Loucy (cell line): ENCODE data around the gene HES2.

Experiments
- EZH2phosphoT487 ChIP-seq: fragments of 200-600 bp; IDR thresholded peaks from 2 replicates; pipeline ENCODE4 v1.6.1; 2018; ENCODE audit warnings: antibody characterized with exemption, mild to moderate bottlenecking, moderate library complexity, borderline replicate concordance
- TF ChIP-seq, protein P1 (sequence below): fragments of 200-600 bp; sonication (generic); conservative IDR thresholded peaks from 2 replicates; pipeline ENCODE4 v1.5.1; 2014; ENCODE audit warnings: mild to moderate bottlenecking, antibody characterized with exemption, low read length

DNA sequence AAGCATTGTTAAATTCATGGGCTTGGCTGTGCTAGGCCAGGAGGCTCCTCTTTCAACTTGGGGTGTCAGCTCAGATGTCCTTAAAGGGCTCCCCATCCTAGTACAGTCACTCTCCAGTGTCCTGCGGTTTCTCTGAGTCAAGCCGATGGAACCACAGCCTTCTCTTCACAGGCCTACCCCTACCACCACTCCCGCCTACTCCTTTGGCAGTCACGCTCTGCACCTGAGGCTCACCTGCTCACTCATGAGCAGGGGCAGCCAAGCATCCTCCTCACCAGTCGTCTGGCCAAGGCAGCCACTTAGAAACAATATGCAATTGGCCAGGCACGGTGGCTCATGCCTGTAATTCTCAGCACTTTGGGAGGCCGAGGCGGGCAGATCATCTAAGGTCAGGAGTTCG, 29.7 kb downstream of the HES2 start:
- TF ChIP-seq, protein P1, sequence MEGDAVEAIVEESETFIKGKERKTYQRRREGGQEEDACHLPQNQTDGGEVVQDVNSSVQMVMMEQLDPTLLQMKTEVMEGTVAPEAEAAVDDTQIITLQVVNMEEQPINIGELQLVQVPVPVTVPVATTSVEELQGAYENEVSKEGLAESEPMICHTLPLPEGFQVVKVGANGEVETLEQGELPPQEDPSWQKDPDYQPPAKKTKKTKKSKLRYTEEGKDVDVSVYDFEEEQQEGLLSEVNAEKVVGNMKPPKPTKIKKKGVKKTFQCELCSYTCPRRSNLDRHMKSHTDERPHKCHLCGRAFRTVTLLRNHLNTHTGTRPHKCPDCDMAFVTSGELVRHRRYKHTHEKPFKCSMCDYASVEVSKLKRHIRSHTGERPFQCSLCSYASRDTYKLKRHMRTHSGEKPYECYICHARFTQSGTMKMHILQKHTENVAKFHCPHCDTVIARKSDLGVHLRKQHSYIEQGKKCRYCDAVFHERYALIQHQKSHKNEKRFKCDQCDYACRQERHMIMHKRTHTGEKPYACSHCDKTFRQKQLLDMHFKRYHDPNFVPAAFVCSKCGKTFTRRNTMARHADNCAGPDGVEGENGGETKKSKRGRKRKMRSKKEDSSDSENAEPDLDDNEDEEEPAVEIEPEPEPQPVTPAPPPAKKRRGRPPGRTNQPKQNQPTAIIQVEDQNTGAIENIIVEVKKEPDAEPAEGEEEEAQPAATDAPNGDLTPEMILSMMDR: no peak
- TF ChIP-seq EZH2phosphoT487: no peak
